HG02884 (cell line): ENCODE measurements around the gene DUOX2.
"Not testable (repeated sequence)": the region's sequence is repeated elsewhere in the genome, so short reads cannot be mapped to it uniquely, and the experiment has no call there.

Experiments
- ATAC-seq: cut with Tn5 transposase; IDR thresholded peaks from one replicate; pipeline ENCODE4 v1.9.1; 2021; ENCODE audit warnings: mild to moderate bottlenecking, moderate library complexity; ENCODE audit not compliant: unreplicated experiment

Gene DUOX2

DNA sequence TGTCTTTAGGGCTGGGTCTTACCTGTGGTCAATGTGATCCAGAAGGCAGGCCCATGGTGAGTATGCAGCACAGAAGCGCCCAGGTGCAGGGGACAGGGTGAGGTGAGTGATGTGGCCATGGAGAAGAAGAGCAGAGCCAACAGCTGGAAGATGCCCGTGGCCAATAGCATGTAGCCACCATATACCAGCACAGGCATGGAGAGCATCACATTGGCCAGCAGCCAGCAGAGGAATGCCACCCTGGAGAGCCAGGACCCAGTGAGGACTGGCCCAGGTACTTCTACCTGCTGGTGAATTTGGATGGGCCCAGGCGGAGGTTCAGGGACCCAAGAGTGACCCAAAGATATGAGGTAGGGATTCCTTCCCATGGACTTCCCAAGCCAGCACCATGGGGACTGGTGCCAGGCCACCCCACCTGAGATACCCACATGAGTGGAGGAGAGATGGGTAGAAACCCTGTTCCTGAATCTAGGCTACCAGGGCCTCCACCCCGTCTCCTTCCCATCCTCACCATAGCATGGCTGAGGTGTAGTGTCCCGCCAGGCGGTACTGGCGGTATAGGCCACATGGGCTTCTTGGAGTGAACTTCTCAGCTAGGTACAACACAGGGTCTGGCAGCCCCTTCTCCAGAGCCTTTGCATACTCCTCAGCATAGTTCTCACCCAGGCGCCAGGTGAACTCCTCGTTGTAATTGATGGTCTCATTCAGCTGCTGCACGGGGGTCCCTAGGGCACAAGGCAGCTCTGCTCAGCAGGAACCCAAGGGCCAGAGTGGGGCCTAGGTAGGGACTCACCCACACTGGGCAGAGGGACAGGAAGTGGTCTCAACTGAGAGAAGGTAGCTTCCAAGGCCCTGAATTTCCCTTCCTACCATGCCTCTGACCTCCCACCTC is 6.4 kb upstream of the DUOX2 start:
- no peak for ATAC-seq

GRCh38 chr15:45118996-45119395 is 5.0 kb upstream of the DUOX2 start:
- ATAC-seq: no peak

- peak; percentile 92 for ATAC-seq
These were observed 4.2 kb upstream of the DUOX2 start for GRCh38 chr15:45118131-45118588.

DNA sequence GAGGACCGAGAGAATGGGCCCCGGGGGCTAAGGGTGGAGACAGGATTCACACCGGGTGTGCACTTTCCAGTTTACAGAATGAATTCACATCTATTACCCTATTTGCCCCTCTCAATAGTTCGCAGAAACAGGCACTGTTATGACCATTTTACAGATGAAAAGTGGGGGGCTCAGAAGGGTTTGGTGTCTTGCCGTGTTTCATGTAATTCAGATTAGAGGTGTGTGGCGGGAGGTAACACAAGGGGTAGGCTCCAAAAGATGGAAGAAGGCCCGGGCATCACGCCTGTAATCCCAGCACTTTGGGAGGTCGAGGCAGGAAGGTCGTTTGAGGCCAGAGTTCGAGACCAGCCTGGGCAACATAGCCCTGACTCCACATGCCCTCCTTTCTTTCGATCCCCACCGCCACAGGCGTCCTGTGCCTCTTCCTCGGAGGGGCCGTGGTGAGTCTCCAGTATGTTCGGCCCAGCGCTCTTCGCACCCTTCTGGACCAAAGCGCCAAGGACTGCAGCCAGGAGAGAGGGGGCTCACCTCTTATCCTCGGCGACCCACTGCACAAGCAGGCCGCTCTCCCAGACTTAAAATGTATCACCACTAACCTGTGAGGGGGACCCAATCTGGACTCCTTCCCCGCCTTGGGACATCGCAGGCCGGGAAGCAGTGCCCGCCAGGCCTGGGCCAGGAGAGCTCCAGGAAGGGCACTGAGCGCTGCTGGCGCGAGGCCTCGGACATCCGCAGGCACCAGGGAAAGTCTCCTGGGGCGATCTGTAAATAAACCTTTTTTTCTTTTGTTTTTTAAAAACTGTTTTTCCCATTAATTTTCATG is 3.5 kb upstream of the DUOX2 start:
- ATAC-seq: no peak

DNA sequence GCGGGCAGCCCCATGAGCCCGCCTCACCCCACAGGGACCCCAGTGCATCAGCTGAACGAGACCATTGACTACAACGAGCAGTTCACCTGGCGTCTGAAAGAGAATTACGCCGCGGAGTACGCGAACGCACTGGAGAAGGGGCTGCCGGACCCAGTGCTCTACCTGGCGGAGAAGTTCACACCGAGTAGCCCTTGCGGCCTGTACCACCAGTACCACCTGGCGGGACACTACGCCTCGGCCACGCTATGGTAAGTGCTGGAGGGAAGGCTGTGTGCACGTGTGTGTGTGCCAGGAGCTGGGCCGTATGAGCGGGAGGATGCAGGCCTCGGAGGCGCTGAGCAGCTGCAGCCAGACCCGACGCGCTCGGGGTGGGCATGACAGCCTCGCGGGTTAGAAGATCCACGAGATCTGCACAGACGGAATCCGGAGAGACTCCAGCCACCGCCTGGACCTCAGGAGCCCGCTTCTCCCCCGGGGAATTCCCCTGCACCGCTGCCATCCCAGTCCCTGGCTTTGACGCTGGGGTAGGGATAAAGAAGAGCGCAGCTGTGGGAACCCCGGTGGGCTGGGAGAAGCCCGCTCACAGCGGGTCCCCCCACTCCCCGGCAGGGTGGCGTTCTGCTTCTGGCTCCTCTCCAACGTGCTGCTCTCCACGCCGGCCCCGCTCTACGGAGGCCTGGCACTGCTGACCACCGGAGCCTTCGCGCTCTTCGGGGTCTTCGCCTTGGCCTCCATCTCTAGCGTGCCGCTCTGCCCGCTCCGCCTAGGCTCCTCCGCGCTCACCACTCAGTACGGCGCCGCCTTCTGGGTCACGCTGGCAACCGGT is 2.7 kb upstream of the DUOX2 start:
- ATAC-seq: no peak

DNA sequence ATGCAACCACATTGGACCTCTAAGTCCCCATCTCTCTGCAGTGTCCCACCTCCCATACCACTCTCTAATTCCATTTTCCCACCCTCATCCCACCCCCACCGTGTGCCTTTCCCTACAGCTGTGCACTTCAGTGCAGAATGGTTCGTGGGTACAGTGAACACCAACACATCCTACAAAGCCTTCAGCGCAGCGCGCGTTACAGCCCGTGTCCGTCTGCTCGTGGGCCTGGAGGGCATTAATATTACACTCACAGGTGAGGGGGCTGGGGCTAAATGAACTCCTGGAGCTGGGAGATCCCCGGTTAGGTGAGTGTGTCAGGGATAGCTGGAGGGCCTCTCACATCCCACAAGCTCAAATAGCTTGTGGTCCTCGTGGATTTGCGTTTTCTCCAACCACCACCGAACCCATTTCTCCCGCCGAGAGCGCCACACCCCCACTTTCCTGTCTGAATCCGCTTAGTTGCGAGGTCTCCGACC is 2.1 kb upstream of the DUOX2 start:
- ATAC-seq: no peak

DNA sequence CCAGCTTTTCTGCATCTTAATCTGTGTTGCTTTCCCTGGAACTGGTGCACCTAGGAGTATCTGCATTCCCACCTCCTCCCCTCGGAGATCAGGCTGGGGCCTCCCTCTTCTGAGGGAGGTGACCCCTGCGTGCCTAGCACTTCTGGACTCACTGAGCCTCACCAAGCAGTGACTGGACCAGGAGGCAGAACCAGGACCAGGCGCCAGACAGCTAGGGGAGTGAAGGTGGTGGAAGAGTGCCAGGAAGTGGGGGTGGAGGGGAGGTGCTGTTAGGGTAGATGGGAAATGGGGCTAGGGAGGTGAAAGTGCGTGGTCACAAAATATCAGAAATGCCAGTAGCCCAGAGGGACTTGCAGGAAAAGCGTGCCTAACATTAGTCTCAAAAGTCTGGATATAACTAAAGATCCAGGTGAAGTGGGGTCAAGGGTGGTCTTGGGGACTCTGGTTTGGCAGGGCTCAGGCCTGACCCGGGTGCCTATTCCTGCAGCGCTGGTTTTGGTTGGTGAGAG is 1.4 kb upstream of the DUOX2 start:
- ATAC-seq: no peak

DNA sequence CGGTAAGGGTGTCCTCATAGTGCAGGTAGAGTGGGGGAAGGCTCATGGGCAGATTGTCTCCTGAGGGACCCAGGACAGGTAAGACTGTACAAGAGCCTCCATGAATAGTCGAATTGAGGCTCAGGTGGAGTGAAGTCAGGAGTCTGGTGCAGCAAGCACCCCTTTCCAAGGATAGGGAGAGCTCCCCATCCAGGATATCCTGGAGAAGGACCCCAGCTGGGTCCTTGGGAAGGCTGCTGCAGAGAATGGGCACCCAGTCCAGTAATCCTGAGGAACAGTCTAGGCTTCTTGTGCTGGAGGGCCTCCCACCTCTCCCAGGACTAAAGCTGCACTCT is 746 bp upstream of the DUOX2 start:
- ATAC-seq: no peak

DNA sequence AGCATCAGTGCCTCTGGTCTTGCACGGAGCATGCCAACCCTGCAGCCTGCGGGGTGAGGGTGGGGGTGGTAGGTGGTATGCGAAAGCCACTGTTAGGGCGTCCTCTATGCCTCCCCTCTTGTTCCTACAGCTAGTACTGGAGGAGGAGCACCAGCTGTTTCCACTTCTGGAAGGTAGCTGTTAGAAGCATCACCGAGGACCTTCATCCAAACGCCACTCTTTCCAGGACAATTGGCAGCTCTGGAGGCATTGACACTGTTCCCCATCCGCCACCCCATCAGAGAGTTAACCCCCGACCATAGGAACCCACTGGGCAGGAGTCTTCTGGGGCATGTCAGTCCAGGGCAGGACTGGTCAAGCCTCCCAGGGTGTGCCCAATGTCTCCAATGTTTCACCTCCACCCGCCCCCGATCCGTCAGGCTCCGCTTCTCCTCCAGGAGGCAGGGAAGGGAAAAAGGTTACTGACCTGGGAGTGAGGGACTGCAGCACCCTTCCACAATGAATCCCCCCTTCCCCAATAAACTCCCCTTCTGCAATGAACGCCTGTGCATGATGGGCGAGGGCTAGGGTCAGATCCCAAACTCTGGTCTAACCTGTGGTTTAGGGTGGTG is 487 bp downstream of the DUOX2 start:
- no peak for ATAC-seq

DNA sequence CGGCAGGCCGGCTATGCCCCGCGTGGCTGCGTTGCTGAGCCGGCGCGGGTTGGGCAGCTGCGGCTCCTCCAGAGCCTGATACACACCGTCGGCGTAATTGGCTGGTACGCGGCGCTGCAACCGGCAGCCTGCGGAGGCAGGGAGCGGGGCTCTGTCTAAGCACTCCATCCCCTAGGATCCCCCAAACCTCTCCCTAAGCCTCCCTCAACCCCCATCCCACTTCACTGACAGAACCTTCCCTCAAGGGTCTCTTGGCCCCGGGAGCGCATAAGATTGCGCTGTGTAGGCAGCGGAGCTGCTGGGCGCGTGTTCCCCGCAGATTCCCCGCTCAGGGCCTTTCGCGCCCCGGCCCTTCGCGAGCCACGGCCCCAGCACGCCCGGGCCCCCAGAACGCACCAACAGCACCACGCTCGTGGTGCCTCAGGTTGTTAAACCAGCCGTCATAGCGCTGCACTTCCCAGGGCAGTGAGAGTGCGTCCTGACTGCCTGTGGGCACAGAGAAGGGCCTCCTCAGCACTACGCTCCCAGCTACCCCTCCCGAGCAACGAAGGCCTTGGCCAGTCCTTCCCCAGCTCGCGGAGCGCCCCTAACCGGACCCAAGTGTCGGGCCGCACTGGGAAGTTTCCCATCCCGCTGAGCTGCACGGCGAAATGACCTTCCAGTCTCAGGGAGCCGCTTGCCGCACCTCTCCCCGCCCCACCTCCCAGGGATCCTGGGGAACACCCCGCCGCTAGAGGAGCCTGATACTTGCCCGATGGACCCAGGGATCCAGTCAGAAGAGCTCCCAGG is 1.2 kb downstream of the DUOX2 start:
- ATAC-seq: no peak

DNA sequence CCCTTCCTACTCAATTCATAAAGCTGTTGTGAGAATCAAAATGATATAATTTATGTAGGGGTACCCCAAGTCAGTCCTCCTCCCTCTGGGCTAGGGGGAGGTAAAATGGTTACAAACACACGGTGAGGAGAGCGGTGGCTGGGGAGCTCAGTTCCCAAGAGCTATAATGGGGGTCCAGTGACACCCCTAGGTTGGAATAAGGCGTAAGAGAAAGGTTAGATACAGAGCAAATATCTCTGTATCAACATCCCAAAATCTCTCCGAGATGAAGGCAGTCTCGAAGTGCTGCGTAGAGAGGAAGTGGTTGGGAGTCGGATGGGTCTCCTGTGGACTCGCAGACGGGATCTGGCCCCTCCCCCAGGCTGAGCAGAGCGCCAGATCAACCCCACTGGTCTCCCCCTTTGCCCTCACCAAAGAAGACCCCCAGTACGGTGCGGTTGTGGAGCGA is 1.8 kb downstream of the DUOX2 start:
- no peak for ATAC-seq

DNA sequence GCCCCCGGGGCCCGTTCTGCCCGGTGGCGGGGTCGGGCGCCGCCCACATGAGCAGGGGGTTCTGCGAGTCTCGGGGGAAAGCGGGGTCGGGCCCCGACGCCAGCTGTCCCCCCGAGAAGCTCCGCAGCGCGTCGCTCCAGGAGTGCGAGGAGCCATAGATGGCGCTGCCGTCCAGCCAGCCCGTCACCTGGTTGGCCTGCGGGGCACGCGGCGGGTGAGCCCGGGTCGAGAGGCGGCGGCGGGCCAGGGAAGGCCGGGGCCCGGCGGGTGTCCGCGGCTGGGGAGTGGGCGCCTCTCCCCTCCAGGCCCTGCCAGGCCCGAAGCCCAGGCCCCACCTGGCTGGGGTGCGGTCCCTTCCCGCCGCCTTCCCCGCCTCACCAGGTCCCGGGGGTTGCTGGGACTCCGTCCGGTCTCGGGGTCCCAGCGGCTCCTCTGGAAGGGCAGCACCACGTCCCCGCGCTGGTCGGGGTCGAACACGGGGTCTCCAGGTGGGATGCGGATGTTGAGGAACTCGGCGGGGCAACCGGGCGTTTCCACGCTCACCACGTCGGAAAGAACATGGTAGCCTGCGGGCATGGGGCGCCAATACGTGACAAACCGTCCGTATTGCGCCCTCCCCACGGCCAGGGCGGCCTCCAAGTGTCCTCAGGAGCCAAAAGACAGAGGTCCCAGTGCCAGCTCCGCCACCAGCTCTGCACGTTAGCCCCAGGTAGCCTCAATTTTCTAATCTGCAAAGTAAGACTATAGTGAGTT is 2.4 kb downstream of the DUOX2 start:
- ATAC-seq: no peak

- no peak for ATAC-seq
These were observed 3.6 kb downstream of the DUOX2 start for GRCh38 chr15:45110256-45110820.

DNA sequence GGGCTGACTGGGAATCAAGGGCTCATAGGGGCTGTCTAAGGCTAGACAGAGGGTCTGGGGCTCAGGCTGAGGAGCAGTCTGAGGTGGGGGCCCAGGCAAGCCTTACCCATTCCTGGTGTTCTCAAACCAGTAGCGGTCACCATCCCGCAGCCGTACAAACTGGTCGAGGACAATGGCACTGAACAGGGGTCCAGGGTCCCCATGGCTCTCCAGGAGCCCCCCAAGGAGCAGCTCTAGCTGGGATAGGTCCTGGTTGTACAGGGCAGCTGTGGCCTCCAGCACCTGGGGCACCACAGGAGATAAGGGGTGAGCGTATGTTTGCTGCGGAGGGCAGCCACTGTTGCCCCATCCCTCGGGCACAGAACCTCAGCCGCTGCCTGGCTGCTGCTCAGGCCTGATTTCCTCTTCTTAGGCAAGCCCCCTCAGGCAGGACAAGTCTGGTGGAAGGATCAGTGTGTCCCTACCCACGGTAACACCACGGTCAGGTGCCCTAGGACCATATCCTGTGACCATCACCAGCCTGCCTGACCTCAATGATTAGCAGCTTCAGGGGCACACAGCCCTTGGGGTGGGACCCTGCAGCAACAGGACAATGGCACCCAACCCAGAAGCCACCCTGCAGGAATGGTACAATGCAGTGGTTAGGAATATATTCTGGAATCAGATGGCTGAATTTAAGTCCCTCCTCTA is 5.9 kb downstream of the DUOX2 start:
- ATAC-seq: no peak

GRCh38 chr15:45106002-45106790 is 7.8 kb downstream of the DUOX2 start:
- no peak for ATAC-seq

GRCh38 chr15:45105586-45105985 is 8.4 kb downstream of the DUOX2 start:
- ATAC-seq: no peak

DNA sequence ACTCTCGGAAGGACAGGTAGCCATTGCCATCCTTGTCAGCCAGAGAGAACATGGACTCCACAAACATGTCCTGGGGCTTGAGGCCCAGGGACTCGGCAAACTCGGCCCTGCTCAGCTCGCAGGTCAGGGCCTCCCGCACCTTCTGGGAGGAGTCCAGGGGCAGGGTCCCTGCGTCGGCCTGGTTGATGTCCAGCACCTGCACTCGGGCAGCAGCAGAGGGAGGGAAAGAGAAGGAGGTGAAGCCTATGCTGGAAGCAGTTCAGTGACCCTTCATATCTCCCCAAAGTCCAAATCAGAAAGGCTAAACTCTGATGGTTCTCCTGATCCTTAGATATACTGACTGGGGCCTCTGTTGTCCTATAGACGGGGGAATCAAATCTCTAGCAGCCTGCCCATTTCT is 9.8 kb downstream of the DUOX2 start:
- ATAC-seq: not testable (repeated sequence)
